ENCODE results near the gene SNN. TPM values are rescaled to one million over a fixed set of nuclear protein-coding genes. Genes with fewer than 3 reads are reported as not detected.
A peak's percentile ranks its signal among the peaks of the same experiment; 100 is the strongest.

The SNN gene
- total and polyA plus RNA-seq, 9 of the 15 experiments (the other 6 are each of a cell fraction or from before 2014, with no cell fraction given): 0.07 to 2.9 (median 1.9) TPM

GRCh38 chr16:11626657-11627291 lies 41.5 kb upstream of the SNN start (continued):
- TF ChIP-seq MYC (IDR thresholded peaks at IDR 0.05; ENCODE audit: low read depth, low read length) (no peak), MYC (CRISPR knock-in tag; IDR thresholded peaks at IDR 0.05; ENCODE audit: borderline replicate concordance, low read depth) (peak; percentile 25; the same call in 1 of the 2 replicates), FOXJ3 (CRISPR knock-in tag; IDR thresholded peaks at IDR 0.05) (no peak), RAD51 (IDR thresholded peaks at IDR 0.05; ENCODE audit: borderline replicate concordance, low read depth) (peak; percentile 64), ZNF75A (CRISPR knock-in tag; IDR thresholded peaks at IDR 0.05) (no peak), SMAD4 (CRISPR knock-in tag; conservative IDR thresholded peaks at IDR 0.05) (peak; percentile 48), IFI16 (CRISPR knock-in tag; IDR thresholded peaks at IDR 0.05) (no peak), OTX1 (CRISPR knock-in tag; IDR thresholded peaks at IDR 0.05) (no peak), PREB (CRISPR knock-in tag; IDR thresholded peaks at IDR 0.05) (no peak), POLR2AphosphoS5 (IDR thresholded peaks at IDR 0.05; ENCODE audit: control insufficient read depth, insufficient read depth, low read depth, low read length) (no peak), PTTG1 (tag; IDR thresholded peaks at IDR 0.05; ENCODE audit: low read depth) (peak; percentile 60), ZNF586 (CRISPR knock-in tag; conservative IDR thresholded peaks at IDR 0.05) (no peak), ETV1 (tag; conservative IDR thresholded peaks at IDR 0.05; ENCODE audit: low read depth) (no peak), PTRF (tag; IDR thresholded peaks at IDR 0.05) (peak; percentile 65; the same call in 1 of the 2 replicates), DMBX1 (CRISPR knock-in tag; IDR thresholded peaks at IDR 0.05; ENCODE audit: borderline replicate concordance) (peak; percentile 81), MXD1 (CRISPR knock-in tag; IDR thresholded peaks at IDR 0.05; ENCODE audit: borderline replicate concordance, poor library complexity, severe bottlenecking) (peak; percentile 5)
- TF ChIP-seq, protein P1, sequence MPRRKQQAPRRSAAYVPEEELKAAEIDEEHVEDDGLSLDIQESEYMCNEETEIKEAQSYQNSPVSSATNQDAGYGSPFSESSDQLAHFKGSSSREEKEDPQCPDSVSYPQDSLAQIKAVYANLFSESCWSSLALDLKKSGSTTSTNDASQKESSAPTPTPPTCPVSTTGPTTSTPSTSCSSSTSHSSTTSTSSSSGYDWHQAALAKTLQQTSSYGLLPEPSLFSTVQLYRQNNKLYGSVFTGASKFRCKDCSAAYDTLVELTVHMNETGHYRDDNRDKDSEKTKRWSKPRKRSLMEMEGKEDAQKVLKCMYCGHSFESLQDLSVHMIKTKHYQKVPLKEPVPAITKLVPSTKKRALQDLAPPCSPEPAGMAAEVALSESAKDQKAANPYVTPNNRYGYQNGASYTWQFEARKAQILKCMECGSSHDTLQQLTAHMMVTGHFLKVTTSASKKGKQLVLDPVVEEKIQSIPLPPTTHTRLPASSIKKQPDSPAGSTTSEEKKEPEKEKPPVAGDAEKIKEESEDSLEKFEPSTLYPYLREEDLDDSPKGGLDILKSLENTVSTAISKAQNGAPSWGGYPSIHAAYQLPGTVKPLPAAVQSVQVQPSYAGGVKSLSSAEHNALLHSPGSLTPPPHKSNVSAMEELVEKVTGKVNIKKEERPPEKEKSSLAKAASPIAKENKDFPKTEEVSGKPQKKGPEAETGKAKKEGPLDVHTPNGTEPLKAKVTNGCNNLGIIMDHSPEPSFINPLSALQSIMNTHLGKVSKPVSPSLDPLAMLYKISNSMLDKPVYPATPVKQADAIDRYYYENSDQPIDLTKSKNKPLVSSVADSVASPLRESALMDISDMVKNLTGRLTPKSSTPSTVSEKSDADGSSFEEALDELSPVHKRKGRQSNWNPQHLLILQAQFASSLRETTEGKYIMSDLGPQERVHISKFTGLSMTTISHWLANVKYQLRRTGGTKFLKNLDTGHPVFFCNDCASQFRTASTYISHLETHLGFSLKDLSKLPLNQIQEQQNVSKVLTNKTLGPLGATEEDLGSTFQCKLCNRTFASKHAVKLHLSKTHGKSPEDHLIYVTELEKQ (CRISPR knock-in tag; IDR thresholded peaks at IDR 0.05): 0 out of 2 replicates have a peak, but pooled peaks have one; percentile 54

All from K562 (cell line).